ENCODE measurements around the gene PHB1. TPM values are rescaled to one million over a fixed set of nuclear protein-coding genes. Genes with fewer than 3 reads are reported as not detected.
"Not testable (repeated sequence)": the region's sequence is repeated elsewhere in the genome, so short reads cannot be mapped to it uniquely, and the experiment has no call there.

The PHB1 gene
- total RNA-seq, 1 donor from 2014 or later, result 401 TPM

- H3K36me3 Mint-ChIP-seq (ENCODE audit: low read depth), result no peaks in the 10 kb centered on the region
- no peaks in the 10 kb centered on the region for H3K4me1 Mint-ChIP-seq (ENCODE audit: low read depth)
- intact Hi-C loops (cut with micrococcal nuclease), result no loop called here
- no peak for DNase-seq (ENCODE audit: low spot score)
- H3K9me3 Mint-ChIP-seq, result no peaks in the 10 kb centered on the region
- H3K27me3 Mint-ChIP-seq (ENCODE audit: insufficient read depth), result peaks cover 2% of the 10 kb centered on the region
- H3K4me3 Mint-ChIP-seq, result no peak overlapping the region
- no peak overlapping the region for H3K27ac Mint-ChIP-seq
These were observed 41.6 kb downstream of the PHB1 start for GRCh38 chr17:49373115-49373514.

DNA sequence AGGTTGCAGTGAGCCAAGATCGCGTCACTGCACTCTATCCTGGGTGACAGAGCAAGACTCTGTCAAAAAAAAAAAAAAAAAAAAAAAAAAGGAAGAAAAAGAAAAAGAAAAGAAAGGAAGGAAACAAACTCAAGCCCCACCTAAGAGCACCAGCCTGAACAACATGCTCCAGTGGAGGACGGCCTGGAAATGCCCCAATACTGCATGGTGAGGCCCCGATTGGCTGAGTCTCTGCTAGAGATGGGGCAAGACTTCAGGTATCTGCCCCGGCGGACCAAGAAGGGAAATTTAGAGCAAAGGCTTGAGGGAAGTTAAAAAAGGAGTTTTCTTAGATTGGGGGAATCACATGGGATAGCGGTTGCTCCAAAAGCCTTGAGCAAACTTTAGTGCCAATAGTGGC is 42.3 kb downstream of the PHB1 start:
- intact Hi-C loops (cut with micrococcal nuclease), result no loop called here
- no peaks in the 10 kb centered on the region for H3K9me3 Mint-ChIP-seq
- H3K27ac Mint-ChIP-seq, result no peak overlapping the region
- no peaks in the 10 kb centered on the region for H3K4me1 Mint-ChIP-seq (ENCODE audit: low read depth)
- no peaks in the 10 kb centered on the region for H3K36me3 Mint-ChIP-seq (ENCODE audit: low read depth)
- no peak for DNase-seq (ENCODE audit: low spot score)
- H3K27me3 Mint-ChIP-seq (ENCODE audit: insufficient read depth), result peaks cover 2% of the 10 kb centered on the region
- no peak overlapping the region for H3K4me3 Mint-ChIP-seq

DNA sequence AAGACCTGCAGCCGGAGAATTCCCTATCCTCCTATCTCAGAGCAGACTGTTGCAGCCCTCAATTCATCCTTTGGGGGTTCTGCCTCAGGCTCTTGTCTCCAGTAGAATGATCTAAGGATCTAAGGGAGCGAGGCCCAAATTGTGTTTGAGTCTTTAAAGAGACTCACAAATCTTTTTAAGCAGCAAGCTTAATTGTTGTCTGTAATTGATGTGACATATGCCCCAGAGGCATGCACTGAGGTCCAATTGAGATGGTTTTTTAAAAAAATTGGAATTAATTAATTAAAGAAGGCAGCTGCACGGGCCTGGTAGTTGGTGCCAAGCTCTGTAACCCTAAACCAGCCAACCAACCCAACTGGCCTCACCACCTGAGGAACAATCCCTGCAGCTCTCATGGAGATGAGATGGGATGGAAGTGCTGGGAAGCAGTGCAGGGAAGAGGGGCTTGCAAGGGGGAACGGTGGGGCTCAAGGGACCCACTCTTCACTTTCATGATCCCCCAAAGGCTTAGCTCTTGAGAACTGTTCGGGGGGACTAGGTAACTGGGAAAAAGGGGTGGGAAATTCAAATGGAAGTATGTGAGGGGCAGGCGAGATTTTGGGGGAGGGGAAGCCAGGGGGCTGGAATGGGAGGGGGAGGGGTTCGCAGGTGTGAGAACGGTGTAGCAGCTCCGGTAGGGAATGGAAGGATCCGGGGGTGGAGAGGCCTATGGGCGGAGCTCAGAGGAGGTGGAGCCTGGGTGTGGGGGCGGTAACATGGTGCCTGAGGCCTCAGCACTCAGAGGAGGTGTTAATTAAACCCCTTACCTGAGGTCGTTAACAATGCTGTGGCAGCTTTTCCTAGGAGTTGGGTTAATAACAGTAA is 43.5 kb downstream of the PHB1 start:
- H3K4me3 Mint-ChIP-seq, result no peak overlapping the region
- H3K27ac Mint-ChIP-seq, result no peak overlapping the region
- H3K27me3 Mint-ChIP-seq (ENCODE audit: insufficient read depth), result peaks cover 2% of the 10 kb centered on the region
- no peaks in the 10 kb centered on the region for H3K36me3 Mint-ChIP-seq (ENCODE audit: low read depth)
- H3K9me3 Mint-ChIP-seq, result no peaks in the 10 kb centered on the region
- DNase-seq (ENCODE audit: low spot score), result no peak
- no peaks in the 10 kb centered on the region for H3K4me1 Mint-ChIP-seq (ENCODE audit: low read depth)
- intact Hi-C loops (cut with micrococcal nuclease), result no loop called here

GRCh38 chr17:49369760-49370159 is 44.9 kb downstream of the PHB1 start:
- H3K4me1 Mint-ChIP-seq (ENCODE audit: low read depth), result peaks cover 10% of the 10 kb centered on the region
- H3K4me3 Mint-ChIP-seq, result no peak overlapping the region
- H3K27me3 Mint-ChIP-seq (ENCODE audit: insufficient read depth), result no peaks in the 10 kb centered on the region
- H3K9me3 Mint-ChIP-seq, result no peaks in the 10 kb centered on the region
- intact Hi-C loops (cut with micrococcal nuclease), result loop anchor here (10.0 kb wide), 1 partner anchor 455 kb away; no protein-coding TSS in a partner anchor
- H3K27ac Mint-ChIP-seq, result no peak overlapping the region
- no peak for DNase-seq (ENCODE audit: low spot score)
- peaks cover 4% of the 10 kb centered on the region for H3K36me3 Mint-ChIP-seq (ENCODE audit: low read depth)

GRCh38 chr17:49369089-49369488 is 45.6 kb downstream of the PHB1 start:
- intact Hi-C loops (cut with micrococcal nuclease), result loop anchor here (10.0 kb wide), 1 partner anchor 454 kb away; no protein-coding TSS in a partner anchor
- Mint-ChIP-seq H3K9me3 (no peaks in the 10 kb centered on the region), H3K4me1 (ENCODE audit: low read depth) (peaks cover 15% of the 10 kb centered on the region), H3K4me3 (no peak overlapping the region), H3K27ac (no peak overlapping the region), H3K36me3 (ENCODE audit: low read depth) (peaks cover 4% of the 10 kb centered on the region), H3K27me3 (ENCODE audit: insufficient read depth) (no peaks in the 10 kb centered on the region)
- no peak for DNase-seq (ENCODE audit: low spot score)

GRCh38 chr17:49365667-49366066 is 49.0 kb downstream of the PHB1 start:
- intact Hi-C loops (cut with micrococcal nuclease), result loop anchor here (10.0 kb wide), 1 partner anchor 451 kb away; no protein-coding TSS in a partner anchor
- Mint-ChIP-seq H3K27me3 (ENCODE audit: insufficient read depth) (no peaks in the 10 kb centered on the region), H3K4me3 (peak overlapping the region; percentile 52), H3K9me3 (no peaks in the 10 kb centered on the region), H3K27ac (peak overlapping the region; percentile 60), H3K4me1 (ENCODE audit: low read depth) (peaks cover 30% of the 10 kb centered on the region), H3K36me3 (ENCODE audit: low read depth) (peaks cover 4% of the 10 kb centered on the region)
- DNase-seq (ENCODE audit: low spot score), result no peak

- not testable (repeated sequence) for H3K36me3 Mint-ChIP-seq (ENCODE audit: low read depth); H3K27ac Mint-ChIP-seq; H3K9me3 Mint-ChIP-seq; DNase-seq (ENCODE audit: low spot score); H3K27me3 Mint-ChIP-seq (ENCODE audit: insufficient read depth); H3K4me3 Mint-ChIP-seq
- H3K4me1 Mint-ChIP-seq (ENCODE audit: low read depth), result peaks cover 35% of the 10 kb centered on the region
- intact Hi-C loops (cut with micrococcal nuclease), result loop anchor here (10.0 kb wide), 1 partner anchor 450 kb away; no protein-coding TSS in a partner anchor
These were observed 49.6 kb downstream of the PHB1 start for GRCh38 chr17:49365126-49365525.

- intact Hi-C loops (cut with micrococcal nuclease), result loop anchor here (5.0 to 10.0 kb wide), 2 partner anchors 343 to 449 kb away; partner anchors contain the start of gene SLC35B1
- Mint-ChIP-seq H3K9me3 (no peaks in the 10 kb centered on the region), H3K27ac (no peak overlapping the region)
These were observed 50.6 kb downstream of the PHB1 start for GRCh38 chr17:49364119-49364518.

GRCh38 chr17:49363251-49363650 is 51.4 kb downstream of the PHB1 start:
- Mint-ChIP-seq H3K4me1 (ENCODE audit: low read depth) (peaks cover 54% of the 10 kb centered on the region), H3K27me3 (ENCODE audit: insufficient read depth) (no peaks in the 10 kb centered on the region), H3K36me3 (ENCODE audit: low read depth) (peaks cover 4% of the 10 kb centered on the region), H3K9me3 (no peaks in the 10 kb centered on the region), H3K4me3 (no peak overlapping the region), H3K27ac (no peak overlapping the region)
- DNase-seq (ENCODE audit: low spot score), result no peak
- intact Hi-C loops (cut with micrococcal nuclease), result loop anchor here (2.0 to 10.0 kb wide), 3 partner anchors 170 to 448 kb away; partner anchors contain the start of gene SLC35B1

More at GRCh38 chr17:49364119-49364518, 50.6 kb downstream of the PHB1 start:
- DNase-seq (ENCODE audit: low spot score), result no peak
- Mint-ChIP-seq H3K27me3 (ENCODE audit: insufficient read depth) (no peaks in the 10 kb centered on the region), H3K4me3 (no peak overlapping the region), H3K4me1 (ENCODE audit: low read depth) (peaks cover 45% of the 10 kb centered on the region), H3K36me3 (ENCODE audit: low read depth) (peaks cover 4% of the 10 kb centered on the region)

- H3K9me3 Mint-ChIP-seq, result no peaks in the 10 kb centered on the region
- intact Hi-C loops (cut with micrococcal nuclease), result loop anchor here (2.0 to 10.0 kb wide), 3 partner anchors 170 to 448 kb away; partner anchors contain the start of gene SLC35B1
- peaks cover 59% of the 10 kb centered on the region for H3K4me1 Mint-ChIP-seq (ENCODE audit: low read depth)
- H3K27ac Mint-ChIP-seq, result peak overlapping the region; percentile 68
- H3K4me3 Mint-ChIP-seq, result peak overlapping the region; percentile 74
- H3K27me3 Mint-ChIP-seq (ENCODE audit: insufficient read depth), result no peaks in the 10 kb centered on the region
- H3K36me3 Mint-ChIP-seq (ENCODE audit: low read depth), result peaks cover 4% of the 10 kb centered on the region
- no peak for DNase-seq (ENCODE audit: low spot score)
These were observed 52.0 kb downstream of the PHB1 start for GRCh38 chr17:49362723-49363117.

GRCh38 chr17:49361902-49362722 is 52.6 kb downstream of the PHB1 start, which contains the start of gene ZNF652:
Gene ZNF652, minus strand, starts transcription at chr17:49362250. Its CDS starts 44,525 bp downstream, at chr17:49317725.
- DNase-seq (ENCODE audit: low spot score), result peak; percentile 94
- intact Hi-C loops (cut with micrococcal nuclease), result loop anchor here (1.0 to 10.0 kb wide), 6 partner anchors 20 to 447 kb away; partner anchors contain the start of genes PHB1 and SLC35B1
- H3K9me3 Mint-ChIP-seq, result no peaks in the 10 kb centered on the region
- peaks cover 62% of the 10 kb centered on the region for H3K4me1 Mint-ChIP-seq (ENCODE audit: low read depth)
- no peaks in the 10 kb centered on the region for H3K27me3 Mint-ChIP-seq (ENCODE audit: insufficient read depth)
- peaks cover 4% of the 10 kb centered on the region for H3K36me3 Mint-ChIP-seq (ENCODE audit: low read depth)
- peak within 1 kb of the TSS; percentile 88 for H3K4me3 Mint-ChIP-seq
- H3K27ac Mint-ChIP-seq, result peak within 1 kb of the TSS; percentile 89

GRCh38 chr17:49361129-49361901 is 53.4 kb downstream of the PHB1 start:
- Mint-ChIP-seq H3K4me3 (peak overlapping the region; percentile 88), H3K27me3 (ENCODE audit: insufficient read depth) (no peaks in the 10 kb centered on the region), H3K36me3 (ENCODE audit: low read depth) (peaks cover 4% of the 10 kb centered on the region), H3K27ac (peak overlapping the region; percentile 89), H3K4me1 (ENCODE audit: low read depth) (peaks cover 62% of the 10 kb centered on the region), H3K9me3 (no peaks in the 10 kb centered on the region)
- intact Hi-C loops (cut with micrococcal nuclease), result loop anchor here (1.0 to 10.0 kb wide), 5 partner anchors 19 to 447 kb away; partner anchors contain the start of genes PHB1 and SLC35B1
- DNase-seq (ENCODE audit: low spot score), result peak; percentile 75

Data from activated T-helper 1 cell treated with anti-CD3 and anti-CD28 coated beads, Interleukin-12 subunit alpha, Interleukin-12 subunit beta, Interleukin-2, Interleukin-4 antibody, amounts not matched to agents 30 ng/mL and 10 ng/mL and 1 ng/mL, durations not matched to agents 14 hours and 24 hours and 36 hours (primary cell).